ENCODE data around the gene TRIM56. TPM values are rescaled to one million over a fixed set of nuclear protein-coding genes. Genes with fewer than 3 reads are reported as not detected.

The TRIM56 gene
- total and polyA plus RNA-seq, 9 of the 15 experiments (the other 6 are each of a cell fraction or from before 2014, with no cell fraction given), result 2.0 to 29.7 (median 11.6) TPM

DNA sequence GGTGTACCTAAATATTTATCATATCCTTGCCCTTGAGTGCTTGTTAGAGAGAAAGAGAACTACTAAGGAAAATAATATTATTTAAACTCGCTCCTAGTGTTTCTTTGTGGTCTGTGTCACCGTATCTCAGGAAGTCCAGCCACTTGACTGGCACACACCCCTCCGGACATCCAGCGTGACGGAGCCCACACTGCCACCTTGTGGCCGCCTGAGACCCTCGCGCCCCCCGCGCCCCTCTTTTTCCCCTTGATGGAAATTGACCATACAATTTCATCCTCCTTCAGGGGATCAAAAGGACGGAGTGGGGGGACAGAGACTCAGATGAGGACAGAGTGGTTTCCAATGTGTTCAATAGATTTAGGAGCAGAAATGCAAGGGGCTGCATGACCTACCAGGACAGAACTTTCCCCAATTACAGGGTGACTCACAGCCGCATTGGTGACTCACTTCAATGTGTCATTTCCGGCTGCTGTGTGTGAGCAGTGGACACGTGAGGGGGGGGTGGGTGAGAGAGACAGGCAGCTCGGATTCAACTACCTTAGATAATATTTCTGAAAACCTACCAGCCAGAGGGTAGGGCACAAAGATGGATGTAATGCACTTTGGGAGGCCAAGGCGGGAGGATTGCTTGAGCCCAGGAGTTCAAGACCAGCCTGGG is 53.1 kb downstream of the TRIM56 start (continued):
- peak; percentile 59; the same call in 1 of the 2 replicates for TF ChIP-seq ZNF197 (CRISPR knock-in tag; IDR thresholded peaks at IDR 0.05; ENCODE audit: low read depth)
- peak; percentile 87; the same call in 1 of the 2 replicates for TF ChIP-seq ZNF766 (CRISPR knock-in tag; conservative IDR thresholded peaks at IDR 0.05)
- TF ChIP-seq ZNF717 (CRISPR knock-in tag; IDR thresholded peaks at IDR 0.05), result no peak
- TF ChIP-seq ARID2 (IDR thresholded peaks at IDR 0.05), result peak; percentile 93
- peak; percentile 43; the same call in 1 of the 2 replicates for TF ChIP-seq STAT5A (IDR thresholded peaks at IDR 0.05; ENCODE audit: borderline replicate concordance, low read length)
- peak; percentile 23 to 84; a peak in 3 of 4 replicates for TF ChIP-seq TBL1XR1 (IDR thresholded peaks at IDR 0.05; ENCODE audit: low read length in 2 of 2)
- TF ChIP-seq RBFOX2 (IDR thresholded peaks at IDR 0.05; ENCODE audit: low read depth, low read length), result peak; percentile 74
- TF ChIP-seq ELF4 (CRISPR knock-in tag; IDR thresholded peaks at IDR 0.05), result peak; percentile 52; the same call in 1 of the 2 replicates
- peak; percentile 82 for TF ChIP-seq CREB1 (IDR thresholded peaks at IDR 0.05)
- peak; percentile 85 for TF ChIP-seq CREB1 (CRISPR knock-in tag; IDR thresholded peaks at IDR 0.05)
- no peak for TF ChIP-seq HSF4 (CRISPR knock-in tag; IDR thresholded peaks at IDR 0.05; ENCODE audit: borderline replicate concordance)
- peak; percentile 62 for TF ChIP-seq CXXC5 (CRISPR knock-in tag; IDR thresholded peaks at IDR 0.05)
- TF ChIP-seq, protein P1, sequence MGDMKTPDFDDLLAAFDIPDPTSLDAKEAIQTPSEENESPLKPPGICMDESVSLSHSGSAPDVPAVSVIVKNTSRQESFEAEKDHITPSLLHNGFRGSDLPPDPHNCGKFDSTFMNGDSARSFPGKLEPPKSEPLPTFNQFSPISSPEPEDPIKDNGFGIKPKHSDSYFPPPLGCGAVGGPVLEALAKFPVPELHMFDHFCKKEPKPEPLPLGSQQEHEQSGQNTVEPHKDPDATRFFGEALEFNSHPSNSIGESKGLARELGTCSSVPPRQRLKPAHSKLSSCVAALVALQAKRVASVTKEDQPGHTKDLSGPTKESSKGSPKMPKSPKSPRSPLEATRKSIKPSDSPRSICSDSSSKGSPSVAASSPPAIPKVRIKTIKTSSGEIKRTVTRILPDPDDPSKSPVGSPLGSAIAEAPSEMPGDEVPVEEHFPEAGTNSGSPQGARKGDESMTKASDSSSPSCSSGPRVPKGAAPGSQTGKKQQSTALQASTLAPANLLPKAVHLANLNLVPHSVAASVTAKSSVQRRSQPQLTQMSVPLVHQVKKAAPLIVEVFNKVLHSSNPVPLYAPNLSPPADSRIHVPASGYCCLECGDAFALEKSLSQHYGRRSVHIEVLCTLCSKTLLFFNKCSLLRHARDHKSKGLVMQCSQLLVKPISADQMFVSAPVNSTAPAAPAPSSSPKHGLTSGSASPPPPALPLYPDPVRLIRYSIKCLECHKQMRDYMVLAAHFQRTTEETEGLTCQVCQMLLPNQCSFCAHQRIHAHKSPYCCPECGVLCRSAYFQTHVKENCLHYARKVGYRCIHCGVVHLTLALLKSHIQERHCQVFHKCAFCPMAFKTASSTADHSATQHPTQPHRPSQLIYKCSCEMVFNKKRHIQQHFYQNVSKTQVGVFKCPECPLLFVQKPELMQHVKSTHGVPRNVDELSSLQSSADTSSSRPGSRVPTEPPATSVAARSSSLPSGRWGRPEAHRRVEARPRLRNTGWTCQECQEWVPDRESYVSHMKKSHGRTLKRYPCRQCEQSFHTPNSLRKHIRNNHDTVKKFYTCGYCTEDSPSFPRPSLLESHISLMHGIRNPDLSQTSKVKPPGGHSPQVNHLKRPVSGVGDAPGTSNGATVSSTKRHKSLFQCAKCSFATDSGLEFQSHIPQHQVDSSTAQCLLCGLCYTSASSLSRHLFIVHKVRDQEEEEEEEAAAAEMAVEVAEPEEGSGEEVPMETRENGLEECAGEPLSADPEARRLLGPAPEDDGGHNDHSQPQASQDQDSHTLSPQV (IDR thresholded peaks at IDR 0.05), result peak; percentile 92
- TF ChIP-seq ZZZ3 (IDR thresholded peaks at IDR 0.05), result no peak
- TF ChIP-seq NR2F6 (CRISPR knock-in tag; IDR thresholded peaks at IDR 0.05), result no peak
- TF ChIP-seq EP300 (IDR thresholded peaks at IDR 0.05; ENCODE audit: low read length), result peak; percentile 89
- TF ChIP-seq FOXJ2 (tag; IDR thresholded peaks at IDR 0.05), result peak; percentile 57; the same call in 1 of the 2 replicates
- TF ChIP-seq, protein P2, sequence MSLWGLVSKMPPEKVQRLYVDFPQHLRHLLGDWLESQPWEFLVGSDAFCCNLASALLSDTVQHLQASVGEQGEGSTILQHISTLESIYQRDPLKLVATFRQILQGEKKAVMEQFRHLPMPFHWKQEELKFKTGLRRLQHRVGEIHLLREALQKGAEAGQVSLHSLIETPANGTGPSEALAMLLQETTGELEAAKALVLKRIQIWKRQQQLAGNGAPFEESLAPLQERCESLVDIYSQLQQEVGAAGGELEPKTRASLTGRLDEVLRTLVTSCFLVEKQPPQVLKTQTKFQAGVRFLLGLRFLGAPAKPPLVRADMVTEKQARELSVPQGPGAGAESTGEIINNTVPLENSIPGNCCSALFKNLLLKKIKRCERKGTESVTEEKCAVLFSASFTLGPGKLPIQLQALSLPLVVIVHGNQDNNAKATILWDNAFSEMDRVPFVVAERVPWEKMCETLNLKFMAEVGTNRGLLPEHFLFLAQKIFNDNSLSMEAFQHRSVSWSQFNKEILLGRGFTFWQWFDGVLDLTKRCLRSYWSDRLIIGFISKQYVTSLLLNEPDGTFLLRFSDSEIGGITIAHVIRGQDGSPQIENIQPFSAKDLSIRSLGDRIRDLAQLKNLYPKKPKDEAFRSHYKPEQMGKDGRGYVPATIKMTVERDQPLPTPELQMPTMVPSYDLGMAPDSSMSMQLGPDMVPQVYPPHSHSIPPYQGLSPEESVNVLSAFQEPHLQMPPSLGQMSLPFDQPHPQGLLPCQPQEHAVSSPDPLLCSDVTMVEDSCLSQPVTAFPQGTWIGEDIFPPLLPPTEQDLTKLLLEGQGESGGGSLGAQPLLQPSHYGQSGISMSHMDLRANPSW (CRISPR knock-in tag; IDR thresholded peaks at IDR 0.05), result 0 out of 2 replicates have a peak, but pooled peaks have one; percentile 73
- TF ChIP-seq FOXJ3 (CRISPR knock-in tag; IDR thresholded peaks at IDR 0.05), result no peak
- TF ChIP-seq, protein P3, sequence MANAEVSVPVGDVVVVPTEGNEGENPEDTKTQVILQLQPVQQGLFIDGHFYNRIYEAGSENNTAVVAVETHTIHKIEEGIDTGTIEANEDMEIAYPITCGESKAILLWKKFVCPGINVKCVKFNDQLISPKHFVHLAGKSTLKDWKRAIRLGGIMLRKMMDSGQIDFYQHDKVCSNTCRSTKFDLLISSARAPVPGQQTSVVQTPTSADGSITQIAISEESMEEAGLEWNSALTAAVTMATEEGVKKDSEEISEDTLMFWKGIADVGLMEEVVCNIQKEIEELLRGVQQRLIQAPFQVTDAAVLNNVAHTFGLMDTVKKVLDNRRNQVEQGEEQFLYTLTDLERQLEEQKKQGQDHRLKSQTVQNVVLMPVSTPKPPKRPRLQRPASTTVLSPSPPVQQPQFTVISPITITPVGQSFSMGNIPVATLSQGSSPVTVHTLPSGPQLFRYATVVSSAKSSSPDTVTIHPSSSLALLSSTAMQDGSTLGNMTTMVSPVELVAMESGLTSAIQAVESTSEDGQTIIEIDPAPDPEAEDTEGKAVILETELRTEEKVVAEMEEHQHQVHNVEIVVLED (CRISPR knock-in tag; IDR thresholded peaks at IDR 0.05), result no peak
- TF ChIP-seq TCF3 (CRISPR knock-in tag; IDR thresholded peaks at IDR 0.05), result peak; percentile 47; the same call in 1 of the 2 replicates

All from K562 (cell line).